NCI-H82 treated with DMSO at 0.1 percent for 48 hours (cell line): ENCODE results near the gene MMP27.
"Not testable (repeated sequence)": the region's sequence is repeated elsewhere in the genome, so short reads cannot be mapped to it uniquely, and the experiment has no call there.

ENCODE experiments used
- DNase-seq: peaks from one replicate; lab custom pipeline; 2025; ENCODE audit not compliant: unreplicated experiment; lab: John Stamatoyannopoulos, UW

Gene MMP27

DNA sequence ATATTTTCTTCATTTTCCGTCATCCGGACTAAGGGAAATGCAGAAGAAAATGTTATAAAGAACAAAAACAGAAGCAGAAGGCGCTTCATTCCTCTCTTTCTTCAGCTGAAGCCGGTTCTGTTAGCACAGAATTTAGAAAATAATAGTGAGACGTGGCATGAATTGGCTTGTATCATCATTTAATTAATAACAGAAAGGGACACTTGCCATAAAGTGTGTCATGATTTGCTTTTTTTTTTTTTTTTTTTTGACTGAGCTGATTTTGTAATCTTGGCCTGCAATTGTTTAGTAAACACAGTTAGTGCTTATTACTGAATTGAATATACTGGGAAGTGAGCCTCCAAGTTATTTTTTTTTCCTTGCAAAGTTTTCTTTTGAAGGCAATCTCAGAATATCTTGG lies at the start of gene MMP27:
Gene MMP27 (minus strand): TSS at position 144 of the 400 bp plus-strand sequence. CDS start 55 bp downstream, at position 89.
- no peak for DNase-seq

GRCh38 chr11:102753267-102753666 lies 47.7 kb upstream of the MMP27 start:
- DNase-seq, result no peak

DNA sequence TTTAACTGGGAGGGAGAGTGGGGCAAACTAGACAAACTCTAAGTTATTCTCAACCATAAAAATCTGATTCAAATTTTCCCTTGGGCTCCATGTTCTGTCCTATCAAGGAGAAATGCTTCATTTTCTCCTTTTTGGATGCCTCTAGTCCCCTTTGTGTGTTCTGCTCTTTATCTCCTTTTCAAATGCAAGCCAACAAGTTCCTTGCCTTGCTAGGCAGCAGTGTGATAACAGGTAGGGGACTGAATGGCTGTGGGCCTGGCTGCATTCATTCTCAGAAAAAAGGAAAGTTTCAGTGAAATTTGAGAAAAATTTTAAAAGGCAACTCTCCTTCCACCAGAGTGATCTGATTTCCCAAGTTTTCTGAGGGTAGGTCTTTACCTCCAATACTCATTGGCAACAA lies 46.1 kb upstream of the MMP27 start:
- no peak for DNase-seq

DNA sequence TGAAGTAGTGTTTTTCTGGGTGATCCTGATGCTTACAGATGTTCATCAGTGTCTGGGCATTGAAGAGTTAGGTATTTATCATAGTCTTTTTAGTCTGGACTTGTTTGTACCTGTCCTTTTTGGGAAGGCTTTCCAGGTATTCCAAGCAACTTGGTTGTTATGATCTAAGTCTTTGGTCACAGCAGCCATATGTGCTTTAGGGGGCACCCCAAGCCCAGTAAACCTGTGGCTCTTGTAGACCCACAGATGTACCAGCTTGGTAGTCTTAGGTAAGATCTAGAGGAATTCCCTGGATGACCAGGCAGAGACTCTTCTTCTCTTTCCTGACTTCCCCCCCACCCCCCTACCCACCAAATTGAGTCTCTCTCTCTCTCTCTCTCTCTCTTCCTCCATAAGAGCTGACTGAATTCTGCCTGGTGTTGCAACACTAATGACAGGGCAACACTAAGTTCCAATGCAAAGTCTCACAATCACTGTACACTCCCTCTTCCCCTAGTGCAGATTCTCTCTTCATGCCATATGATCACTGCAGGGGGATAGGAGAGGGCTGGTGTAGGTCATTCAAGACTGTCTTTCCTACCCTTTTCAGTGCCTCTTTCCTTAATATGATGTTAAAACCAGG lies 43.6 kb upstream of the MMP27 start:
- DNase-seq, result no peak

GRCh38 chr11:102746746-102747578 lies 41.4 kb upstream of the MMP27 start:
- DNase-seq, result not testable (repeated sequence)

GRCh38 chr11:102734650-102735049 lies 29.1 kb upstream of the MMP27 start:
- no peak for DNase-seq

DNA sequence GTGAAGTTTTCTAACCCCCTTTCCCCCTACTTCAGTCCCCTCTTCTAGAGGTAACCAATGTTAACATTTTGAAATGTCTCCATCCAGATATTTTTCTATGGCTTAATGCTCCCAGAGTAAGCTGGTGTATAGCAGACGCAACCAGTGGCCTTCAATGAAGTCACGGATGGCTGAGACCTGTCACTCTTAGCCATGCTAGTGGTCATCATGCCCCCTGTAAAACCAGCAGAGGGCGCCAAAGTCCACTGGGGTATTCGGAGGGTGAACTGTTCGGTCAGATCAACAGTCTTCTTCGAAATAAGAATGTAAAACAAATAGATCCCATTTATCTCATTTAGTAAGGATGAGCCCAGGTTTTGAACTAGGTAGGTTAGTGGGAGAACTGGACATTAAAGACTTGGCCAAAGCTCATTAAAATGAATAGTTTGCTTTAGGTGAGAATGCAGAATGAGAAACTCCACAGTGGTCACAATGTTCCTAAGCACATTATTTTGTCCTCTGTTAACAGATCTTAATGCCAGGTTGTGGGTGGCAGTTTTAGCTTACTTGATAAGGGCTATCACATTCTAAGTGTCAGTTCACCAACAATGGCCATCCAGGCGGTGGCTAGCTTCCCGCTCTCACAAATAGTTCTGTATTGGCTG lies 27.8 kb upstream of the MMP27 start:
- peak; percentile 35 for DNase-seq

DNA sequence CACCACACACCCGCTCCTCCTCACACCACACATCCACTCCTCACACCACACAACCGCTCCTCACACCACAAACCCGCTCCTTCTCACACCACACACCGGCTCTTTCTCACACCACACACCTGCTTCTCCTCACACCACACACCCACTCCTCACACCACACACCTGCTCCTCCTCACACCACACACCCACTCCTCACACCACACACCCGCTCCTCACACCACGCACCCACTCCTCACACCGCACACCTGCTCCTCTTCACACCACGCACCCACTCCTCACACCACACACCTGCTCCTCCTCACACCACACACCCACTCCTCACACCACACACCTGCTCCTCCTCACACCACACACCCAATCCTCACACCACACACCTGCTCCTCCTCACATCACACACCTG lies 25.4 kb upstream of the MMP27 start:
- DNase-seq, result not testable (repeated sequence)

- DNase-seq, result no peak
Observed at GRCh38 chr11:102729849-102730815, 24.6 kb upstream of the MMP27 start.

- DNase-seq, result no peak
Observed at GRCh38 chr11:102727890-102728289, 22.3 kb upstream of the MMP27 start.

GRCh38 chr11:102724904-102725500 lies 19.4 kb upstream of the MMP27 start, which contains the start of gene MMP8:
Gene MMP8, minus strand, starts transcription at chr11:102724954. Its CDS starts 99 bp downstream, at chr11:102724855.
- no peak for DNase-seq

- DNase-seq, result no peak
Observed at GRCh38 chr11:102722821-102723220, 17.3 kb upstream of the MMP27 start.

- DNase-seq, result no peak
Observed at GRCh38 chr11:102719620-102720277, 14.2 kb upstream of the MMP27 start.

DNA sequence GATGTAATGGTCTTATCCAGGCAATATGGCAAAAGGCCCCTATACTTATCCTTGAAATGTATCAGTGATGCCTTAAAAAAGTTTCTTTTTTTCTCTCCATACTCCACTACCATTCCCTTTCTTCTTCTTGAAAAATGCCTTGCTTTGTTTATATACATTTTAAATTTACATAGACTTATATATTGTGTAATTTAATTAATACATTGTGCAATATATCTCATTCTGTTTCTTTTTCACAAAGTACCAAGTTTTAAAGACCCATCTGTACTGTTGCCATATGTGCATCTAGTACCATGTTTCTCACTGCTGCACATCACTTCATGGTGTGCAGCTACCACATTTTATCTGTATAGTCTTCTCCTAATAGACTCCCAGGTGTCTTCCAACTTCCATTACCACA lies 11.7 kb upstream of the MMP27 start:
- DNase-seq, result no peak

- no peak for DNase-seq
Observed at GRCh38 chr11:102716527-102716926, 11.0 kb upstream of the MMP27 start.

- no peak for DNase-seq
Observed at GRCh38 chr11:102712137-102712536, 6.6 kb upstream of the MMP27 start.

DNA sequence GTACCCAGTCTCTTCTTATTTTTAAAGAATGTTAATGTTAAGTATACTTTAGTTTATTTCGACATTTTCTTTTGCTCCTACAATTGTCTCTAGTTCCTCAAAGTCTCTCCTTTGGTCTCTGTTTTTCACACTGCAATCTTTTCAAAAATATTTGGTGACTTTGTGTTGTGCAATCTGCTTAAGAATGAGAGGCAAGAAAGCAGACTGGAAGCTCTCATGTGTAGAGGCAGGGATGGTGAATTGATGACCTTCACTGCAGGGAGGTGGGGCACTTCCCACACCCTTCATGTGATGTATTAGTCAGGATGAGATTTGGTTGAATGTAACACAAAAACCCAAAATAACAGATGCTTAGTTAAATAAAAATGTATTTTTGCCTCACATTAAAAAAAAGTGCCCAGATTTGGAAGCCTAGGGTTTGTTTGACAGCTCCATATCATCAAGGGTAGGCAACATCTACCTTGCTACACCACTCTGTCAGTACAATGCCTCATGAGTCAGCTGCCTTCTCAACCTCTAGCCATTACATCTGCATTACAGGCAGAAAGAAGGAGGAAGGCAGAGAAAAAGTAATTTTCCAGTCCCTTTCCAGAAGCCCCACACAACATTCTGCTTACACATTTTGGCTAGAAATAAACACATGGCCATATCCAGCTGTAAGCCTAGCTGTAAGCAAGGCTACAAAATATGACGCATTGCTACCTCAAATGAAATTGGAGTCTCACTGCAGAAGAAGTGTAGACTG lies 3.8 kb upstream of the MMP27 start:
- DNase-seq, result no peak

- no peak for DNase-seq
Observed at GRCh38 chr11:102708654-102709053, 3.1 kb upstream of the MMP27 start.

- no peak for DNase-seq
Observed at GRCh38 chr11:102704841-102705240, 728 bp downstream of the MMP27 start.
